ENCODE results near the gene SLC17A9.

SLC17A9 gene

GRCh38 chr20:62982124-62983075, 29.9 kb downstream of the SLC17A9 start:
- DNase-seq (ENCODE audit: low spot score) = no peak

GRCh38 chr20:62983210-62983609, 30.7 kb downstream of the SLC17A9 start:
- DNase-seq (ENCODE audit: low spot score) = no peak

GRCh38 chr20:62984666-62985443, 32.3 kb downstream of the SLC17A9 start:
- DNase-seq (ENCODE audit: low spot score) = no peak

- no peak for DNase-seq (ENCODE audit: low spot score)
Measured at GRCh38 chr20:62985444-62985778, 32.9 kb downstream of the SLC17A9 start.

GRCh38 chr20:62986257-62986800, 33.8 kb downstream of the SLC17A9 start:
- no peak for DNase-seq (ENCODE audit: low spot score)

- DNase-seq (ENCODE audit: low spot score) = no peak
Measured at GRCh38 chr20:62987114-62987513, 34.6 kb downstream of the SLC17A9 start.

- DNase-seq (ENCODE audit: low spot score) = no peak
Measured at GRCh38 chr20:62989201-62989601, 36.7 kb downstream of the SLC17A9 start.

- DNase-seq (ENCODE audit: low spot score) = no peak
Measured at GRCh38 chr20:62990306-62990825, 37.9 kb downstream of the SLC17A9 start.

- no peak for DNase-seq (ENCODE audit: low spot score)
Measured at GRCh38 chr20:62991196-62991807, 38.8 kb downstream of the SLC17A9 start.

GRCh38 chr20:62991863-62992262, 39.4 kb downstream of the SLC17A9 start:
- DNase-seq (ENCODE audit: low spot score) = no peak

- DNase-seq (ENCODE audit: low spot score) = no peak
Measured at GRCh38 chr20:62993856-62994494, 41.5 kb downstream of the SLC17A9 start.

- no peak for DNase-seq (ENCODE audit: low spot score)
Measured at GRCh38 chr20:62994869-62995281, 42.4 kb downstream of the SLC17A9 start.

GRCh38 chr20:62995481-62995880, 43.0 kb downstream of the SLC17A9 start:
- no peak for DNase-seq (ENCODE audit: low spot score)

- DNase-seq (ENCODE audit: low spot score) = no peak
Measured at GRCh38 chr20:62995898-62996595, 43.5 kb downstream of the SLC17A9 start.

- no peak for DNase-seq (ENCODE audit: low spot score)
Measured at GRCh38 chr20:62996596-62996982, 44.1 kb downstream of the SLC17A9 start.

GRCh38 chr20:62997417-62998035, 45.0 kb downstream of the SLC17A9 start:
- DNase-seq (ENCODE audit: low spot score) = no peak

GRCh38 chr20:62998449-62998848, 45.9 kb downstream of the SLC17A9 start:
- DNase-seq (ENCODE audit: low spot score) = no peak

GRCh38 chr20:62999580-62999979, 47.1 kb downstream of the SLC17A9 start:
- no peak for DNase-seq (ENCODE audit: low spot score)

- no peak for DNase-seq (ENCODE audit: low spot score)
Measured at GRCh38 chr20:63000036-63000435, 47.5 kb downstream of the SLC17A9 start.

- no peak for DNase-seq (ENCODE audit: low spot score)
Measured at GRCh38 chr20:63000958-63001357, 48.4 kb downstream of the SLC17A9 start.

- DNase-seq (ENCODE audit: low spot score) = no peak
Measured at GRCh38 chr20:63002511-63002910, 50.0 kb downstream of the SLC17A9 start.
